Activated CD8-positive, alpha-beta T cell treated with anti-CD3 and anti-CD28 coated beads for 36 hours (primary cell): ENCODE data around the gene DHRS7. TPM values are rescaled to one million over a fixed set of nuclear protein-coding genes. Genes with fewer than 3 reads are reported as not detected.
A peak's percentile ranks its signal among the peaks of the same experiment; 100 is the strongest.

Experiments used
- ATAC-seq: fragments of 200-7000 bp; cut with Tn5 transposase; one replicate; pipeline ENCODE4 v1.10.0; 2021; ENCODE audit warnings: mild to moderate bottlenecking, moderate library complexity
- CTCF ChIA-PET: fragments of 350-600 bp; sonication (Branson Sonifier 250); formaldehyde crosslinking; loops from one replicate; lab custom pipeline; 2021; ENCODE audit warnings: antibody characterized with exemption; lab: Charles Lee
- POLR2A ChIA-PET: fragments of 350-600 bp; sonication (Branson Sonifier 250); formaldehyde crosslinking; loops from one replicate; lab custom pipeline; 2021; ENCODE audit warnings: antibody characterized with exemption; lab: Charles Lee
- DNase-seq: peaks from one replicate; pipeline ENCODE4 v3.0.0-alpha.2; 2020
- H3K27ac Mint-ChIP-seq: one replicate; pipeline ENCODE4 v1.8.0; 2021; ENCODE audit warnings: mild to moderate bottlenecking, mixed read lengths
- H3K27me3 Mint-ChIP-seq: one replicate; pipeline ENCODE4 v1.8.0; 2021; ENCODE audit warnings: mixed read lengths
- H3K36me3 Mint-ChIP-seq: one replicate; pipeline ENCODE4 v1.8.0; 2021; ENCODE audit warnings: low read depth, mixed read lengths
- H3K4me1 Mint-ChIP-seq: one replicate; pipeline ENCODE4 v1.8.0; 2021; ENCODE audit warnings: low read depth, mixed read lengths
- H3K4me3 Mint-ChIP-seq: one replicate; pipeline ENCODE4 v1.8.0; 2021; ENCODE audit warnings: mild to moderate bottlenecking, moderate library complexity, mixed read lengths
- H3K9me3 Mint-ChIP-seq: one replicate; pipeline ENCODE4 v1.8.0; 2021; ENCODE audit warnings: mixed read lengths
- intact Hi-C: fragments of 100-400 bp; cut with micrococcal nuclease; formaldehyde crosslinking; loops from one replicate; pipeline ENCODE4 v1.10.0; 2022
- total RNA-seq, 2 experiments: library from RNA; stranded (reverse); gene quantifications; one replicate each; pipeline ENCODE4 v1.2.3, GENCODE V29; 2021
- TF ChIP-seq, protein P1 (sequence below): fragments of 200-600 bp; IDR thresholded peaks from one replicate; pipeline ENCODE4 v1.8.0; 2022; ENCODE audit warnings: antibody characterized with exemption, mild to moderate bottlenecking

Gene DHRS7
- total RNA-seq, 2 experiments from 2014 or later = 46.4 to 46.6 TPM

DNA sequence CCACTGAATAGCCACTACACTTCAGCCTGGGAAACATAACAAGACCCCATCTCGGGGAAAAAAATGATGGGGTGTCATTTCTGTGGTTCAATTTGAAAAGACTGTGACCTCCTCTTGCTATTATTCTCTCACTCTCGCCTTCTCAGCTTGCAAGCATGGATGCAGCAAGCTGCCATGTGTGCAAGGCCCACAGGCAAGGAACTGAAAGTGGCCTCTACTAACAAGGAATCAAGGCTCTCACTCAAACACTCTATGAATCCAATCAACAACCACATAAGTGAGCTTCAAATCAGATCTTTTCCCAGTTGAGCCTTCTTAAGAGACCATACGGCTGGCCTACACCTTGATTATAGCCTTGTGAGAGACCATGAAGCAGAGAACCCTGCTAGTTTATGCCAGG, 17.9 kb upstream of the DHRS7 start:
- Mint-ChIP-seq H3K9me3 (peaks cover 2% of the 10 kb centered on the region), H3K36me3 (no peaks in the 10 kb centered on the region), H3K27ac (peak overlapping the region; percentile 91), H3K4me1 (peaks cover 20% of the 10 kb centered on the region), H3K4me3 (no peak overlapping the region), H3K27me3 (no peaks in the 10 kb centered on the region)
- intact Hi-C loops = loop anchor here (10.0 kb wide), 1 partner anchor 142 kb away; no protein-coding TSS in a partner anchor
- ATAC-seq (no peak), DNase-seq (no peak)
- TF ChIP-seq, protein P1, sequence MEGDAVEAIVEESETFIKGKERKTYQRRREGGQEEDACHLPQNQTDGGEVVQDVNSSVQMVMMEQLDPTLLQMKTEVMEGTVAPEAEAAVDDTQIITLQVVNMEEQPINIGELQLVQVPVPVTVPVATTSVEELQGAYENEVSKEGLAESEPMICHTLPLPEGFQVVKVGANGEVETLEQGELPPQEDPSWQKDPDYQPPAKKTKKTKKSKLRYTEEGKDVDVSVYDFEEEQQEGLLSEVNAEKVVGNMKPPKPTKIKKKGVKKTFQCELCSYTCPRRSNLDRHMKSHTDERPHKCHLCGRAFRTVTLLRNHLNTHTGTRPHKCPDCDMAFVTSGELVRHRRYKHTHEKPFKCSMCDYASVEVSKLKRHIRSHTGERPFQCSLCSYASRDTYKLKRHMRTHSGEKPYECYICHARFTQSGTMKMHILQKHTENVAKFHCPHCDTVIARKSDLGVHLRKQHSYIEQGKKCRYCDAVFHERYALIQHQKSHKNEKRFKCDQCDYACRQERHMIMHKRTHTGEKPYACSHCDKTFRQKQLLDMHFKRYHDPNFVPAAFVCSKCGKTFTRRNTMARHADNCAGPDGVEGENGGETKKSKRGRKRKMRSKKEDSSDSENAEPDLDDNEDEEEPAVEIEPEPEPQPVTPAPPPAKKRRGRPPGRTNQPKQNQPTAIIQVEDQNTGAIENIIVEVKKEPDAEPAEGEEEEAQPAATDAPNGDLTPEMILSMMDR = no peak
- ChIA-PET CTCF (interaction anchor here (1.0 to 7.5 kb wide), 29 partner anchors 7 to 679 kb away, joined by 3 to 124 read pairs (median 8); partner anchors contain the start of genes DHRS7, PCNX4 and PPM1A), POLR2A (interaction anchor here (1.1 to 1.4 kb wide), 3 partner anchors 18 to 88 kb away, joined by 4 to 6 read pairs (median 4); partner anchors contain the start of genes DHRS7 and PPM1A)

DNA sequence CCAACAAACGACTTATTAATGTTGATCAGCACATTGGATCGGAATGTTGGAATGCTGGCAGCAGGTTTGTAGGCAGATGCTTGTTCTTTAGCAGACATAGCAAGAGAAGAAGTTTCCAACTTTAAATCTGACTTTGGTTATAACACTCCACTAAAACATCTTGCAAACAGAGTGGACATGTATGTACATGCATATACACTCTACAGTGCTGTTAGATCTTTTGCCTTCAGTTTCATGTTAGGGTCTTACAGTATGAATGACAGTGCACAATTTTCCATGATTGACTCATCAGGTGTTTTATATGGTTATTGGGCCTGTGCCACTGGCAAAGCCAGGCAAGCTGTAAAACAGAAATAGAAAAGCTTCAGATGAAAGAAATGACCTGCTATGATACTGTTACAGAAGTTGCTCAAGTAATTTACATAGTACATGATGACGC, 14.3 kb upstream of the DHRS7 start:
- Mint-ChIP-seq H3K4me3 (no peak overlapping the region), H3K9me3 (peaks cover 4% of the 10 kb centered on the region), H3K27ac (no peak overlapping the region), H3K27me3 (no peaks in the 10 kb centered on the region), H3K4me1 (peaks cover 14% of the 10 kb centered on the region), H3K36me3 (no peaks in the 10 kb centered on the region)
- intact Hi-C loops = no loop called here
- TF ChIP-seq, protein P1 = no peak
- ChIA-PET POLR2A (interaction anchor here (1.4 kb wide), 1 partner anchor 15 kb away, joined by 3 read pairs; no protein-coding TSS in a partner anchor), CTCF (interaction anchor here (1.4 kb wide), 1 partner anchor 214 kb away, joined by 4 read pairs; no protein-coding TSS in a partner anchor)
- DNase-seq = no peak
- ATAC-seq = no peak

DNA sequence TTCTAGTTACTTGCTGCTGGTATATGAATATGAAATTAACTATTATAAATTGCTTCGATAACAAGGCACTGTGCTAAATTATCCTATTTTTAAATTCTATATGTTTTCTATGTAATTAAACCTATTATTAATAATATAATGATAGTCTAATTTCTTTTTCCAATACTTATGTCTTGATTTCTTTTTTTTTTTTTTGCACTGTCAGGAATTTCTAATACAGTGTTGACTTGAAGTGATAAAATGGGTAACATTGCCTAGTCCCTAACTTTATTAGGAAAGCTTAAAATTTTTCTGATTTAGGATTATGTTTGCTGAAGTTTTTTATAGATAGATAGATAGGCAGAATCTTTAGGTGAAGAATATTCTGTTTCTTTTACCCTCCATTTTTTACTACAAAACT, 13.6 kb upstream of the DHRS7 start:
- no peak for DNase-seq
- H3K27me3 Mint-ChIP-seq = no peaks in the 10 kb centered on the region
- POLR2A ChIA-PET = no interaction called here
- H3K27ac Mint-ChIP-seq = no peak overlapping the region
- CTCF ChIA-PET = no interaction called here
- peaks cover 4% of the 10 kb centered on the region for H3K9me3 Mint-ChIP-seq
- TF ChIP-seq, protein P1 = no peak
- peaks cover 11% of the 10 kb centered on the region for H3K4me1 Mint-ChIP-seq
- ATAC-seq = no peak
- no peak overlapping the region for H3K4me3 Mint-ChIP-seq
- no peaks in the 10 kb centered on the region for H3K36me3 Mint-ChIP-seq
- intact Hi-C loops = no loop called here

DNA sequence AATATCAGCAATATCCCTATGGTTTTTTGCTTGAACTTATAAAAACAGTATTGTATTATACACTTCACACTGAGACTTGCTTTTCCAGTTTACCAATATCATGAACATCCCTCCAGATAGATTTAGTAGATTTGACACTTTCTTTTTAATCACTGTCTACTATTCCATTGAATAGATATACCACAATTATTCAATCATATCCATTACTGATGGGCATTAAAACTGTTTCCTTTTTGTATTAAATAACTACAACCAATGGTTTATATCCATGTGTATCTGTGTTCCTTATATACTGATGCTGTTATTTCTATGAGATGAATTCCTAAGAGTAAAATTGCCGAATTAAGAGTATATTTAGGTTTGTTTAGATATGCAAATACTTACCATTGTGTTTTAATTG, 13.0 kb upstream of the DHRS7 start:
- DNase-seq (no peak), ATAC-seq (no peak)
- no peaks in the 10 kb centered on the region for H3K36me3 Mint-ChIP-seq
- TF ChIP-seq, protein P1 = no peak
- H3K27ac Mint-ChIP-seq = no peak overlapping the region
- peaks cover 4% of the 10 kb centered on the region for H3K9me3 Mint-ChIP-seq
- peaks cover 4% of the 10 kb centered on the region for H3K4me1 Mint-ChIP-seq
- intact Hi-C loops = no loop called here
- H3K27me3 Mint-ChIP-seq = no peaks in the 10 kb centered on the region
- ChIA-PET POLR2A (no interaction called here), CTCF (no interaction called here)
- H3K4me3 Mint-ChIP-seq = no peak overlapping the region

DNA sequence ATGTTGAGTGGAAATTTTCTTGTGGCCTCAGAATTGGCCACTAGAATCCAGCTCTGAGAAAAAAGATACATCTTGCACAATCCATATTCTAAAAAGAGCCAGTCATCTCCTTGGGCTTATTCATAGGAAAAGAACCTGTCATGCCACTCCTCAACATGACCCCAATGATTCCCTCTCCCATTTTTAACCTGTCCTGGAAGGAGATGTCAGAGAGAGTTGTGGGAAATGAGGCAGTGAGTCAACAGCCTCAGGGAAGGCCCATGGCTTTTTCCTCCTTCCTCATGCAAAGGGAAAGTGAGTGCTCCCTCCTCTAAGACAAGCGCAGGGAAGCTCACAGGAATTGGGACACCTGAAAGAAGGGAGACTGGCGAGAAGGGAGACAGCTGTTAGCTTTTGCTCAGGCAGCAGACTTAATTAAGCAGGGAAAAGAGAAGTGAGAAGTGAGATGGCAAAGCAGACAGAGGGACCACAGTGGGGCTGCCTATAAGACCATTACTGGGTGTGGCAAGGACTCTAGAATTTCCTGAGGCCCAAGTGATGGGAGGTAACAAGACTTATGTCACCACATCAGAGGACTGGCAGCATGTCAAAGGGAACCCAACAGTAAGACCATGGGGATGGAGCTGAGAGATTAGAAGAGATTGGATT, 10.2 kb upstream of the DHRS7 start:
- POLR2A ChIA-PET = interaction anchor here (2.9 kb wide), 1 partner anchor 11 kb away, joined by 10 read pairs; the partner anchor contains the start of gene DHRS7
- CTCF ChIA-PET = interaction anchor here (0.7 to 1.4 kb wide), 5 partner anchors 8 to 211 kb away, joined by 3 to 6 read pairs (median 3); no protein-coding TSS in a partner anchor
- H3K4me1 Mint-ChIP-seq = no peaks in the 10 kb centered on the region

More for the DNA sequence above, 10.2 kb upstream of the DHRS7 start:
- intact Hi-C loops = no loop called here
- no peaks in the 10 kb centered on the region for H3K36me3 Mint-ChIP-seq
- ATAC-seq (no peak), DNase-seq (no peak)
- TF ChIP-seq, protein P1 = no peak
- H3K27ac Mint-ChIP-seq = no peak overlapping the region
- no peak overlapping the region for H3K4me3 Mint-ChIP-seq
- H3K27me3 Mint-ChIP-seq = no peaks in the 10 kb centered on the region
- H3K9me3 Mint-ChIP-seq = peaks cover 4% of the 10 kb centered on the region
